Fibroblast of lung (primary cell): ENCODE data around the gene CELA1.

Experiments
- EZH2 ChIP-seq: IDR thresholded peaks from 2 replicates; pipeline ENCODE4 v1.5.1; 2012; ENCODE audit warnings: low read length, control low read depth, mild to moderate bottlenecking; ENCODE audit errors: missing control alignments
- TF ChIP-seq, protein P1 (sequence below), 2 donors: IDR thresholded peaks in 1 of 2; conservative IDR thresholded peaks in 1 of 2; 1 replicate in 1 of 2; 2 replicates in 1 of 2; pipeline ENCODE4 v1.5.1; 2011 to 2012; ENCODE audit warnings: low read length in 2 of 2, control low read depth in 1 of 2, inconsistent platforms in 1 of 2, low read depth in 1 of 2, mild to moderate bottlenecking in 1 of 2

DNA sequence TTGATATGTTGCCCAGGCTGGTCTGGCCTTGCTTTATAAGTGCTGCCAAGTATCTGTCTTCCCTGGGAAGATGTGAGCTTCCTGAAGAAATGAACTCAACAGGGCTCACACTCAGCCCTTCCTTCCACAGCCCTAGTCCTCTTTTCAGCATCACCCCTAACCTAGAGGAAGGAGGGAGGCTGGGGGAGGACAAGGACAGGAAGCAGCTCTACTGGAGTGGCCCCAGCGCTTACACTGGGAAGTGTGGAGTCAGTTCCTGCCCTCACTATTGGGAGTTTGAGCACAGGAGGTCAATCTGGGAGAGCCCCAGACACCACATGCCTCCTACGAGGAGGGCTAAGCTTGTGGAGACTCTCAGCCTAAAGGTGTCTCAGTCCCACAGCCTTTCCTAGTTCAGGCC, 27.9 kb upstream of the CELA1 start:
- TF ChIP-seq EZH2 = no peak
- TF ChIP-seq, protein P1, sequence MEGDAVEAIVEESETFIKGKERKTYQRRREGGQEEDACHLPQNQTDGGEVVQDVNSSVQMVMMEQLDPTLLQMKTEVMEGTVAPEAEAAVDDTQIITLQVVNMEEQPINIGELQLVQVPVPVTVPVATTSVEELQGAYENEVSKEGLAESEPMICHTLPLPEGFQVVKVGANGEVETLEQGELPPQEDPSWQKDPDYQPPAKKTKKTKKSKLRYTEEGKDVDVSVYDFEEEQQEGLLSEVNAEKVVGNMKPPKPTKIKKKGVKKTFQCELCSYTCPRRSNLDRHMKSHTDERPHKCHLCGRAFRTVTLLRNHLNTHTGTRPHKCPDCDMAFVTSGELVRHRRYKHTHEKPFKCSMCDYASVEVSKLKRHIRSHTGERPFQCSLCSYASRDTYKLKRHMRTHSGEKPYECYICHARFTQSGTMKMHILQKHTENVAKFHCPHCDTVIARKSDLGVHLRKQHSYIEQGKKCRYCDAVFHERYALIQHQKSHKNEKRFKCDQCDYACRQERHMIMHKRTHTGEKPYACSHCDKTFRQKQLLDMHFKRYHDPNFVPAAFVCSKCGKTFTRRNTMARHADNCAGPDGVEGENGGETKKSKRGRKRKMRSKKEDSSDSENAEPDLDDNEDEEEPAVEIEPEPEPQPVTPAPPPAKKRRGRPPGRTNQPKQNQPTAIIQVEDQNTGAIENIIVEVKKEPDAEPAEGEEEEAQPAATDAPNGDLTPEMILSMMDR (conservative IDR thresholded peaks at IDR 0.05 in 1 of 2, IDR thresholded peaks at IDR 0.05 in 1 of 2; ENCODE audit: low read depth in 1 of 2, low read length in 2 of 2) = no peak
